Transverse colon (tissue), 4 donors: ENCODE data around the gene PTPN7. TPM values are rescaled to one million over a fixed set of nuclear protein-coding genes. Genes with fewer than 3 reads are reported as not detected.

Experiments
- DNase-seq: peaks from one replicate; pipeline ENCODE4 v3.0.0-alpha.2; 2019
- H3K27ac ChIP-seq, 4 donors: fragments of 200-600 bp; sonication (generic); 2 replicates each; pipeline ENCODE4 v1.5.1; 2016 to 2018; ENCODE audit warnings: inconsistent platforms in 4 of 4
- H3K27me3 ChIP-seq: fragments of 200-600 bp; sonication (generic); 2 replicates; pipeline ENCODE4 v1.5.1; 2017; ENCODE audit warnings: inconsistent platforms
- H3K36me3 ChIP-seq, 4 donors: fragments of 200-600 bp; sonication (generic); 2 replicates each; pipeline ENCODE4 v1.5.1; 2017 to 2019; ENCODE audit warnings: inconsistent platforms in 4 of 4
- H3K4me1 ChIP-seq, 4 donors: fragments of 200-600 bp; sonication (generic); 2 replicates each; pipeline ENCODE4 v1.5.1; 2017 to 2020; ENCODE audit warnings: inconsistent platforms in 4 of 4
- H3K4me3 ChIP-seq, 4 donors: fragments of 200-600 bp; sonication (generic); 1 replicate in 1 of 4; 2 replicates in 3 of 4; pipeline versions ENCODE4 v1.5.1 to v1.6.1; 2017 to 2019; ENCODE audit warnings: inconsistent platforms in 4 of 4
- H3K9me3 ChIP-seq, 2 donors: fragments of 200-600 bp; sonication (generic); 2 replicates each; pipeline ENCODE4 v1.5.1; 2017 to 2019; ENCODE audit warnings: inconsistent platforms in 2 of 2
- CTCF ChIP-seq, 5 experiments: fragments of 200-600 bp in 3 of 5; fragments of 450-650 bp in 2 of 5; sonication (generic) in 3 of 5; IDR thresholded peaks; 1 replicate in 2 of 5; 2 replicates in 3 of 5; pipeline ENCODE4 v1.5.1; 2016 to 2017; ENCODE audit warnings: antibody characterized with exemption in 5 of 5, inconsistent platforms in 3 of 5, mild to moderate bottlenecking in 2 of 5, moderate library complexity in 1 of 5
- EP300 ChIP-seq: sonication (generic); formaldehyde crosslinking; IDR thresholded peaks from one replicate; pipeline ENCODE4 v1.6.1; 2017; ENCODE audit warnings: antibody characterized with exemption, low read depth
- POLR2A ChIP-seq: fragments of 450-650 bp; IDR thresholded peaks from one replicate; pipeline ENCODE4 v1.6.1; 2016; ENCODE audit warnings: antibody characterized with exemption, mild to moderate bottlenecking, moderate library complexity
- POLR2AphosphoS5 ChIP-seq, 3 donors: sonication (generic); formaldehyde crosslinking; IDR thresholded peaks; one replicate each; pipeline ENCODE4 v1.6.1; 2016; ENCODE audit warnings: antibody characterized with exemption in 3 of 3
- WGBS, 2 donors: methylation state at CpG; one replicate each; pipeline ENCODE4 v1.1.5; 2018; ENCODE audit warnings: low coverage in 1 of 2; 5-methylcytosine and 5-hydroxymethylcytosine counted together
- in situ Hi-C, 4 donors: fragments of 200-750 bp; cut with MboI; loops; one replicate each; pipeline versions ENCODE4 v1.15.0 to v1.15.1; 2017; ENCODE audit warnings: low sequenced_read_pairs in 3 of 4, low pct_ligation_motif_present in 1 of 4, low pct_unique_long_range_greater_than_20kb in 1 of 4
- intact Hi-C: fragments of 100-400 bp; cut with DNase I; formaldehyde crosslinking; loops from one replicate; pipeline ENCODE4 v1.15.1; 2023; ENCODE audit warnings: low total_unique reads
- total RNA-seq, 4 donors: library from RNA; depleted of rRNA; stranded (reverse); fragments of >200 nt; gene quantifications; one replicate each; pipeline ENCODE4 v1.1.0, GENCODE V29; 2016

Gene PTPN7
- total RNA-seq, 4 donors from 2014 or later = 5.2 to 32.5 (median 14.0) TPM; not detected in 1

GRCh38 chr1:202127836-202128622, 32.4 kb downstream of the PTPN7 start:
- in situ Hi-C loops (loop anchor here (10.0 to 25.0 kb wide), 4 partner anchors 133 to 266 kb away; partner anchors contain the start of gene SHISA4 (in 2 of the 4)), intact Hi-C loops (no loop called here)
- TF ChIP-seq CTCF (IDR thresholded peaks at IDR 0.05) (no peak), EP300 (no peak), POLR2A (no peak), POLR2AphosphoS5 (IDR thresholded peaks at IDR 0.05) (no peak)

GRCh38 chr1:202127061-202127460, 33.3 kb downstream of the PTPN7 start:
- Histone ChIP-seq H3K4me3 (no peak overlapping the region), H3K4me1 (peaks cover 3 to 4% (median 4%) of the 10 kb centered on the region in 4 donors), H3K27ac (no peak overlapping the region), H3K36me3 (no peaks in the 10 kb centered on the region), H3K27me3 (no peaks in the 10 kb centered on the region), H3K9me3 (no peaks in the 10 kb centered on the region)
- intact Hi-C loops = no loop called here
- no peak for DNase-seq
- WGBS, 2 donors = 87 to 89% methylated on average over 6 of the region's 6 CpGs
- in situ Hi-C loops = loop anchor here (10.0 to 25.0 kb wide), 4 partner anchors 132 to 265 kb away; partner anchors contain the start of gene SHISA4 (in 2 of the 4)
- no peak for TF ChIP-seq EP300
- no peak for TF ChIP-seq POLR2A
- no peak for TF ChIP-seq CTCF (IDR thresholded peaks at IDR 0.05)
- TF ChIP-seq POLR2AphosphoS5 (IDR thresholded peaks at IDR 0.05) = no peak

More at GRCh38 chr1:202127836-202128622, 32.4 kb downstream of the PTPN7 start:
- H3K4me1 ChIP-seq = peaks cover 8 to 14% (median 11%) of the 10 kb centered on the region in 4 donors
- peaks cover 0 to 2% (median 0%) of the 10 kb centered on the region in 4 donors for H3K36me3 ChIP-seq
- no peaks in the 10 kb centered on the region for H3K27me3 ChIP-seq
- DNase-seq = no peak
- WGBS, 2 donors = 93 to 95% methylated on average over 3 to 23 of the region's 26 CpGs
- no peaks in the 10 kb centered on the region for H3K9me3 ChIP-seq
- no peak overlapping the region for H3K4me3 ChIP-seq
- no peak overlapping the region for H3K27ac ChIP-seq

GRCh38 chr1:202126426-202126825, 34.0 kb downstream of the PTPN7 start:
- no peak for TF ChIP-seq POLR2AphosphoS5 (IDR thresholded peaks at IDR 0.05)
- no peak for TF ChIP-seq POLR2A
- H3K27ac ChIP-seq = no peak overlapping the region
- no peaks in the 10 kb centered on the region for H3K27me3 ChIP-seq
- intact Hi-C loops = no loop called here
- no peaks in the 10 kb centered on the region for H3K4me1 ChIP-seq
- 45% methylated on average over 8 of the region's 9 CpGs; no CpG with 5 or more reads in 1 of the 2 donors for WGBS, 2 donors
- no peak for DNase-seq
- no peaks in the 10 kb centered on the region for H3K36me3 ChIP-seq
- H3K4me3 ChIP-seq = no peak overlapping the region
- in situ Hi-C loops = loop anchor here (10.0 to 25.0 kb wide), 4 partner anchors 132 to 264 kb away; partner anchors contain the start of gene SHISA4 (in 2 of the 4)
- H3K9me3 ChIP-seq = no peaks in the 10 kb centered on the region

- H3K27ac ChIP-seq = no peak overlapping the region
- H3K27me3 ChIP-seq = no peaks in the 10 kb centered on the region
- intact Hi-C loops = no loop called here
- H3K36me3 ChIP-seq = no peaks in the 10 kb centered on the region
- no peak for TF ChIP-seq POLR2AphosphoS5 (IDR thresholded peaks at IDR 0.05)
- TF ChIP-seq POLR2A = no peak
- TF ChIP-seq EP300 = no peak
- TF ChIP-seq CTCF (IDR thresholded peaks at IDR 0.05) = no peak
- WGBS, 2 donors = 84% methylated on average over 8 of the region's 8 CpGs; no CpG with 5 or more reads in 1 of the 2 donors
- H3K4me3 ChIP-seq = no peak overlapping the region
- no peaks in the 10 kb centered on the region for H3K9me3 ChIP-seq
- DNase-seq = no peak
- no peaks in the 10 kb centered on the region for H3K4me1 ChIP-seq
- in situ Hi-C loops = loop anchor here (10.0 to 25.0 kb wide), 4 partner anchors 131 to 263 kb away; partner anchors contain the start of gene SHISA4 (in 2 of the 4)
Observed at GRCh38 chr1:202125611-202126010, 34.8 kb downstream of the PTPN7 start.
